Gastroesophageal sphincter (tissue), 3 donors: Measurements from ENCODE around the gene FITM2.

Experiments
- EP300 ChIP-seq: sonication (generic); formaldehyde crosslinking; IDR thresholded peaks from one replicate; pipeline ENCODE4 v1.6.1; 2017; ENCODE audit warnings: antibody characterized with exemption, mild to moderate bottlenecking
- TF ChIP-seq, protein P1 (sequence below), 4 experiments: fragments of 200-600 bp in 2 of 4; fragments of 450-650 bp in 2 of 4; sonication (generic) in 1 of 4; IDR thresholded peaks; one replicate each; pipeline ENCODE4 v1.5.1; 2017 to 2019; ENCODE audit warnings: antibody characterized with exemption in 4 of 4, mild to moderate bottlenecking in 2 of 4, moderate library complexity in 2 of 4

DNA sequence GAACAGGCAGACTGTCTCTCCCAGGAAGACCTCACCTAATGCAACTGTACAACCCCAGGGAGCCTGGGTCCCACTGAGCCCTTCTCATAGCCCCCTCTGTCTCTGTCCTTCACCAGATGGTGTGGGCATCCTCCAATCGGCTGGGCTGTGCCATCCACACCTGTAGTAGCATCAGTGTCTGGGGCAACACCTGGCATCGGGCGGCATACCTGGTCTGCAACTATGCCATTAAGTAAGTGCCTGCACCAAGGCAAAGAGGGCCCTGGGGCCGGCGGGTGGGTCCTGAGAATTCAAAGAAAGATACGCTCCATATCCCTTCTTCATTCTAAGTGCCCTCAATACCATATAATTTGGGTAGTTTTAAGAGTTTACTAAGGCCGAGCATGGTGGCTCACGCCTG, 34.1 kb upstream of the FITM2 start:
- TF ChIP-seq, protein P1, sequence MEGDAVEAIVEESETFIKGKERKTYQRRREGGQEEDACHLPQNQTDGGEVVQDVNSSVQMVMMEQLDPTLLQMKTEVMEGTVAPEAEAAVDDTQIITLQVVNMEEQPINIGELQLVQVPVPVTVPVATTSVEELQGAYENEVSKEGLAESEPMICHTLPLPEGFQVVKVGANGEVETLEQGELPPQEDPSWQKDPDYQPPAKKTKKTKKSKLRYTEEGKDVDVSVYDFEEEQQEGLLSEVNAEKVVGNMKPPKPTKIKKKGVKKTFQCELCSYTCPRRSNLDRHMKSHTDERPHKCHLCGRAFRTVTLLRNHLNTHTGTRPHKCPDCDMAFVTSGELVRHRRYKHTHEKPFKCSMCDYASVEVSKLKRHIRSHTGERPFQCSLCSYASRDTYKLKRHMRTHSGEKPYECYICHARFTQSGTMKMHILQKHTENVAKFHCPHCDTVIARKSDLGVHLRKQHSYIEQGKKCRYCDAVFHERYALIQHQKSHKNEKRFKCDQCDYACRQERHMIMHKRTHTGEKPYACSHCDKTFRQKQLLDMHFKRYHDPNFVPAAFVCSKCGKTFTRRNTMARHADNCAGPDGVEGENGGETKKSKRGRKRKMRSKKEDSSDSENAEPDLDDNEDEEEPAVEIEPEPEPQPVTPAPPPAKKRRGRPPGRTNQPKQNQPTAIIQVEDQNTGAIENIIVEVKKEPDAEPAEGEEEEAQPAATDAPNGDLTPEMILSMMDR (IDR thresholded peaks at IDR 0.05), result no peak
- no peak for TF ChIP-seq EP300
